ENCODE data around the gene SMAD2. TPM values are rescaled to one million over a fixed set of nuclear protein-coding genes. Genes with fewer than 3 reads are reported as not detected.

SMAD2 gene
- total RNA-seq, 1 experiment from 2014 or later: 25.5 TPM

DNA sequence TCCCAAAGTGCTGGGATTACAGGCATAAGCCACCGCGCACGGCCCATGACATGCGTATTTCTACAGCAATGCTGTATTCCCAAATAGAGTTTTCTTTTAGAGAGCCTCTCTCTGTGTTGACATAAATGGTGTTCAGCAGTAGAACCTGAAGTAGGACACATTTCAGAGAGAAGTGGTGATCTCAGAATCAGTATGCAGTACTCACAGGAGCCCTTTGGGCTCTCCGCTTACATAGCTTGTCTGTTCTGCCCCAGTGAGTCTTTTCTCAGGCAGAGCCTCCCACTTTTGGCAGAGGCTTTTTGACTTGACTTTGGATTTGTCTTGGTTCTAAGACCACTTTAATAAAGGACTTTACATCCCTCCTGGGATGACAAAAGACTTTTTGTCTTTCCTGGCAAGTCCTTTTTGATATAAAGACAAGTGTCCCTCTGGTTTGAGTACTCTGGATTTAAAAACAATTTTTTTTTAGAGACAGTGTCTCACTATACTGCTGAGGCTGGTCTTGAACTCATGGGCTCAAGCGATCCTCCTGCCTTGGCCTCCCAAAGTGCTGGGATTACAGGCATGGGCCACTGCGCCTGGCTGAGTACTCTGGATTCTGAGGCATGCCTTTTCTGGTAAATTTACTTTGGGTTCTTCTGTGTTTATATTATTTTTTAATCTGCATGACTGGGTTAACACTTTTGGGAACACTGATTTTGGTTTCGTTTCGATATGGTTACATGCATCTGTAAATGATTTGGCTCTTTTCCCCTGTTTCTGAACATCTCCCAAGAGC lies 113.3 kb downstream of the SMAD2 start:
- intact Hi-C loops (cut with micrococcal nuclease): no loop called here
- ChIA-PET CTCF (no interaction called here), POLR2A (ENCODE audit: unreplicated experiment) (no interaction called here)
- Histone ChIP-seq H3K4me1 (ENCODE audit: insufficient read depth, low read length) (no peaks in the 10 kb centered on the region), H4K20me1 (ENCODE audit: low read length) (no peaks in the 10 kb centered on the region), H3K27me3 (ENCODE audit: low read length) (no peaks in the 10 kb centered on the region), H3K79me2 (ENCODE audit: low read length) (no peaks in the 10 kb centered on the region), H2AFZ (ENCODE audit: low read length) (no peak overlapping the region), H3K9me2 (replicated peaks; ENCODE audit: low read length) (no peaks in the 10 kb centered on the region), H3K4me2 (ENCODE audit: low read length) (no peak overlapping the region), H3K36me3 (ENCODE audit: low read depth, low read length) (no peaks in the 10 kb centered on the region), H3K9ac (ENCODE audit: low read length) (no peak overlapping the region), H3K4me3 (ENCODE audit: low read length) (no peak overlapping the region), H3K27ac (ENCODE audit: low read length) (no peak overlapping the region), H3F3A (ENCODE audit: low read length, unreplicated experiment) (no peaks in the 10 kb centered on the region), H3K9me3 (ENCODE audit: low read length) (no peaks in the 10 kb centered on the region)
- BruUV-seq (replicated peaks): no TSS peak
- ATAC-seq (no peak), DNase-seq (no peak)
- TF ChIP-seq EZH2phosphoT487 (IDR thresholded peaks at IDR 0.05; ENCODE audit: borderline replicate concordance, low read length) (no peak), EZH2 (IDR thresholded peaks at IDR 0.05; ENCODE audit: low read length, unreplicated experiment) (no peak)
- TF ChIP-seq, protein P1, sequence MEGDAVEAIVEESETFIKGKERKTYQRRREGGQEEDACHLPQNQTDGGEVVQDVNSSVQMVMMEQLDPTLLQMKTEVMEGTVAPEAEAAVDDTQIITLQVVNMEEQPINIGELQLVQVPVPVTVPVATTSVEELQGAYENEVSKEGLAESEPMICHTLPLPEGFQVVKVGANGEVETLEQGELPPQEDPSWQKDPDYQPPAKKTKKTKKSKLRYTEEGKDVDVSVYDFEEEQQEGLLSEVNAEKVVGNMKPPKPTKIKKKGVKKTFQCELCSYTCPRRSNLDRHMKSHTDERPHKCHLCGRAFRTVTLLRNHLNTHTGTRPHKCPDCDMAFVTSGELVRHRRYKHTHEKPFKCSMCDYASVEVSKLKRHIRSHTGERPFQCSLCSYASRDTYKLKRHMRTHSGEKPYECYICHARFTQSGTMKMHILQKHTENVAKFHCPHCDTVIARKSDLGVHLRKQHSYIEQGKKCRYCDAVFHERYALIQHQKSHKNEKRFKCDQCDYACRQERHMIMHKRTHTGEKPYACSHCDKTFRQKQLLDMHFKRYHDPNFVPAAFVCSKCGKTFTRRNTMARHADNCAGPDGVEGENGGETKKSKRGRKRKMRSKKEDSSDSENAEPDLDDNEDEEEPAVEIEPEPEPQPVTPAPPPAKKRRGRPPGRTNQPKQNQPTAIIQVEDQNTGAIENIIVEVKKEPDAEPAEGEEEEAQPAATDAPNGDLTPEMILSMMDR (conservative IDR thresholded peaks at IDR 0.05; ENCODE audit: low read depth, low read length): no peak

DNA sequence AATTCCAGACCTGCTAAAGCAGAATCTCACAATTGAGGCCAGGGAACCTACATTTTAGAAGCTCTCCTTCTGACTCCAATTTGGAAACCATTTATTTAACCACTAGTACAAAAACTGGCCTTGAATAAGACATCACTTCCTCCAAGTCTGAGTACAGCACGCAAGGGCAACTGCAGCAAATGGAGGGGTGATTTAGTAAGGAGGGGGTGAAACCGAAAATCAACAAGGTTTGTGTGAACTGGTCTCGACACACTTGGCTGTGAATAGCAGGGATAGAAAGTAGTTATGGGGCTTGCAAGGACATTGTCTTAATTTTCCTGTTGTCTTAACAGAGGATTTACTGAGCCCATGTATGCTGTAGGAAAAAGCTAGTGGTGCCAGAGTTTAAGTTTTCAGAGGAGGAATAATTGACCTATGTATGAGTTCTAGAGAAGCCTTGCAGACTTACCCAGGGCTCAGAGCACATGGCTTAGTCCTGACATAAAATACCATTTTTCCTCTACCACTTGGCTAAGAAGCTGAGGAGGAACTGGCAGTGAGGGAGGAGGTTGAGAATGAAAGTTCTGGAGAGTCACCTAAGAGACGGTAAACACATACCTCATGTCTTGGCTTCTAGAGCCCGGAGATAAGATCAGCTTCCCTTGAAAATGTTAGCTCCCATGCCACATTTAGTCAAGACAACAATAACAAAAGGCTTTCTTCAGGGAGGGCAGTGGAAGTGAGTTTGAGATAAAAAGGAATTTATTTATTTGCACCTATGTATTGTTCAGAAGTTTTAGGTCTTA lies 114.8 kb downstream of the SMAD2 start:
- BruUV-seq (replicated peaks): no TSS peak
- DNase-seq (no peak), ATAC-seq (no peak)
- intact Hi-C loops (cut with micrococcal nuclease): no loop called here
- Histone ChIP-seq H3K9me2 (replicated peaks; ENCODE audit: low read length) (no peaks in the 10 kb centered on the region), H4K20me1 (ENCODE audit: low read length) (no peaks in the 10 kb centered on the region), H2AFZ (ENCODE audit: low read length) (no peak overlapping the region), H3K27ac (ENCODE audit: low read length) (no peak overlapping the region), H3K36me3 (ENCODE audit: low read depth, low read length) (no peaks in the 10 kb centered on the region), H3K27me3 (ENCODE audit: low read length) (no peaks in the 10 kb centered on the region), H3K79me2 (ENCODE audit: low read length) (no peaks in the 10 kb centered on the region), H3K4me1 (ENCODE audit: insufficient read depth, low read length) (no peaks in the 10 kb centered on the region), H3K4me2 (ENCODE audit: low read length) (no peak overlapping the region), H3F3A (ENCODE audit: low read length, unreplicated experiment) (no peaks in the 10 kb centered on the region), H3K9ac (ENCODE audit: low read length) (no peak overlapping the region), H3K4me3 (ENCODE audit: low read length) (no peak overlapping the region), H3K9me3 (ENCODE audit: low read length) (no peaks in the 10 kb centered on the region)
- TF ChIP-seq EZH2 (IDR thresholded peaks at IDR 0.05; ENCODE audit: low read length, unreplicated experiment): no peak
- TF ChIP-seq, protein P1 (conservative IDR thresholded peaks at IDR 0.05; ENCODE audit: low read depth, low read length): no peak
- TF ChIP-seq EZH2phosphoT487 (IDR thresholded peaks at IDR 0.05; ENCODE audit: borderline replicate concordance, low read length): no peak
- POLR2A ChIA-PET (ENCODE audit: unreplicated experiment): no interaction called here
- CTCF ChIA-PET: no interaction called here

DNA sequence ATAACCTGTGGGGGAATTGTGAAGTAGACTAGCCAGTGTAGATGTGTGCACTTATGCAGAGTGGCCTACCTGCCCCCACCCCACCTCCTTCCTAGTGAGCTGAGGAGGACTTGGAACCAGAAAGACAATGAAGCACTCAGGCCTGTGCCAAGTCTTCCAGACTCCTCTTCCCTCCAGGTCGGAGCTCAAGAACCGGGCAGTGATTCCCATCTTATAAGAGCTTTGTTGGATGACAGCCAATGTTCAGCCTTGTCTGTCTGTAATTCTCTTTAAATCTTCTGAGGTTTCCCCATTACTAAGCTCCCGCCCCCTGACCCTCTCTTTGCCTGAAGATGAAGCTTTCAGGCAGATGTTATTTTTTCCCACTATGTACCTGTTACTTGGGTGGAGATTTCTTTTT lies 121.0 kb downstream of the SMAD2 start:
- H3K27ac ChIP-seq (ENCODE audit: low read length): no peak overlapping the region
- intact Hi-C loops (cut with micrococcal nuclease): no loop called here
- DNase-seq: no peak
- H3K27me3 ChIP-seq (ENCODE audit: low read length): no peaks in the 10 kb centered on the region
- no peaks in the 10 kb centered on the region for H3K79me2 ChIP-seq (ENCODE audit: low read length)
- no peak overlapping the region for H3K4me2 ChIP-seq (ENCODE audit: low read length)
- ChIA-PET POLR2A (ENCODE audit: unreplicated experiment) (no interaction called here), CTCF (no interaction called here)
- H3K9me3 ChIP-seq (ENCODE audit: low read length): no peaks in the 10 kb centered on the region
- H3K4me3 ChIP-seq (ENCODE audit: low read length): no peak overlapping the region
- no peak for TF ChIP-seq EZH2 (IDR thresholded peaks at IDR 0.05; ENCODE audit: low read length, unreplicated experiment)
- TF ChIP-seq, protein P1 (conservative IDR thresholded peaks at IDR 0.05; ENCODE audit: low read depth, low read length): no peak
- TF ChIP-seq EZH2phosphoT487 (IDR thresholded peaks at IDR 0.05; ENCODE audit: borderline replicate concordance, low read length): no peak
- no peak overlapping the region for H3K9ac ChIP-seq (ENCODE audit: low read length)
- H3K4me1 ChIP-seq (ENCODE audit: insufficient read depth, low read length): no peaks in the 10 kb centered on the region
- H4K20me1 ChIP-seq (ENCODE audit: low read length): no peaks in the 10 kb centered on the region
- no peaks in the 10 kb centered on the region for H3F3A ChIP-seq (ENCODE audit: low read length, unreplicated experiment)
- no TSS peak for BruUV-seq (replicated peaks)
- H2AFZ ChIP-seq (ENCODE audit: low read length): no peak overlapping the region
- ATAC-seq: no peak
- no peaks in the 10 kb centered on the region for H3K36me3 ChIP-seq (ENCODE audit: low read depth, low read length)
- H3K9me2 ChIP-seq (replicated peaks; ENCODE audit: low read length): no peaks in the 10 kb centered on the region
